Erythroblast (primary cell): ENCODE measurements around the gene IL22RA1.

Experiments used
- GATA1 ChIP-seq: IDR thresholded peaks from 2 replicates; pipeline ENCODE4 v1.6.1; 2011; ENCODE audit warnings: low read depth, mild to moderate bottlenecking, control low read depth, low read length, moderate library complexity
- POLR2A ChIP-seq: IDR thresholded peaks from 2 replicates; pipeline ENCODE4 v1.6.1; 2011; ENCODE audit warnings: mild to moderate bottlenecking, low read length

DNA sequence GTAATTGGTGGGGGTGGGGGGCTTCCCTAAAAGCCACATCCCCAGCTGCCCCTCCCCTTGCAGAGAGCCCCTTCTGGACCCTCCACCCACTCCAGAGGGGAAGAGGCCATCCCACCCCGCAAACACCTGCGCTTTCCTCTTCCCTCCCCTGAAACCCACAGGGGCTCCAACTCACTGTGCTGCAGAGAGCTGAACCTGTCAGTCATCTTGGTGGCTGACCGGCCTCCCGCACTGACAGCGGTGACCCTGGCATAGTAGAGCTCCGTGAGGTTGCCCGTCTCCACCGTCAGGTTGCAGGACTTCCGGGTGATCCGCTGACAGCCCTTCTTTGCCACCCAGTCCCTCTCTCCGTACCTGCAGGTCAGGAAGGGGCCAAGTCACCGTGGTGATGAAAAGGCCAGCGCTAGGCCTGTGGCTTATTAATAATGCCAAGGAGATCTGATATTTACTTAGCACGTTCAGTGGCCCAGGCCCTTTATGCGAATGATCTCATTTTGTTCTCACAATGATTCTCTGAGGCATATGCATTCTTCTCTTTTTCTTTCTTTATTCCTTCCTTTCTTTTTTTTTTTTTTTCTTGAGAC is 5.9 kb downstream of the IL22RA1 start:
- no peak for TF ChIP-seq POLR2A
- no peak for TF ChIP-seq GATA1
